Activated CD8-positive, alpha-beta memory T cell treated with anti-CD3 and anti-CD28 coated beads for 1 hour (primary cell): ENCODE measurements around the gene VGLL4.
A peak's percentile ranks its signal among the peaks of the same experiment; 100 is the strongest.
"Not testable (repeated sequence)": the region's sequence is repeated elsewhere in the genome, so short reads cannot be mapped to it uniquely, and the experiment has no call there.

Experiments used
- DNase-seq, 2 donors: peaks; one replicate each; pipeline ENCODE4 v3.0.0-alpha.2; 2020; ENCODE audit warnings: low read depth in 1 of 2; ENCODE audit errors: extremely low read depth in 1 of 2

Gene VGLL4, protein sequence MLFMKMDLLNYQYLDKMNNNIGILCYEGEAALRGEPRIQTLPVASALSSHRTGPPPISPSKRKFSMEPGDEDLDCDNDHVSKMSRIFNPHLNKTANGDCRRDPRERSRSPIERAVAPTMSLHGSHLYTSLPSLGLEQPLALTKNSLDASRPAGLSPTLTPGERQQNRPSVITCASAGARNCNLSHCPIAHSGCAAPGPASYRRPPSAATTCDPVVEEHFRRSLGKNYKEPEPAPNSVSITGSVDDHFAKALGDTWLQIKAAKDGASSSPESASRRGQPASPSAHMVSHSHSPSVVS

DNA sequence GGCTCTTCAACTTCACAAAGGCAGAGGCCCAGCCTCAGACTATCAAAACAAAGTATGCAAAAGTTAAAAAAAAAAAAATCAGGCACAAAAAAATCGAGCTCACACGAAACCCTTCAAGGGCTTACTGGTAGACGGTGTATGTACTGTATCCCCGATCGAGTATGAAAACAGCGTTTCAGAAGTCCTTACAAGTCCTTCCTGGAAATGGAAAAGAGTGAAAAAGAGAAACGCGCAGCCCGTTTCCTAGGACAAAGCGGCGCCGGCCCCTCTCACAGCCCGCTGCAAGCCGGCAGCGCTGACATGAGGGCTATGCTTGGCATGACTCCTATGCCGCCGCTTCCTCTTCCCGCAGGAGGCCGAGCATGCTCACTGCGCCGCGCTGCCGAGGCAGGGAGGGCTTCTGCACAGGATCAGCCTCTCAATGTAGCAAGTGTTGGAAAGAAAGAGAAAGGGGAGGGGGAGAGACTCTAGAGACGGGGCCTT, at the start of gene VGLL4:
VGLL4 (minus strand) TSS at position 311 of the 483 bp plus-strand sequence. CDS start 397 bp downstream, outside the sequence.
- DNase-seq, result peak in 1 of 2 donors; percentile 49

DNA sequence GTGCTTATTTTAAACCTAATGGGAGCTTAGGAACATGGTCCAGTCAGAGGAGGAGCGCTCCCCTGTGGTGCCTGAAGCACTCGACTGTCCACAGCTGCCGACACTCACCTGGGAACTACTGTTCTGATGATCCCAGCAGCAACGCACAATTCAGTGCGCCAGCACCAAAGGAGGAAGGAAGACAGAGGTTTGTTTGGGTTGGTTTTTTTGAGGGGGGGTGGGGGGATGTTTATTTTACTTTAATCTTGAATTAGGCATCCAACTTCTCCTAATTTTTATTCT, 48.8 kb upstream of the VGLL4 start:
- no peak for DNase-seq

DNA sequence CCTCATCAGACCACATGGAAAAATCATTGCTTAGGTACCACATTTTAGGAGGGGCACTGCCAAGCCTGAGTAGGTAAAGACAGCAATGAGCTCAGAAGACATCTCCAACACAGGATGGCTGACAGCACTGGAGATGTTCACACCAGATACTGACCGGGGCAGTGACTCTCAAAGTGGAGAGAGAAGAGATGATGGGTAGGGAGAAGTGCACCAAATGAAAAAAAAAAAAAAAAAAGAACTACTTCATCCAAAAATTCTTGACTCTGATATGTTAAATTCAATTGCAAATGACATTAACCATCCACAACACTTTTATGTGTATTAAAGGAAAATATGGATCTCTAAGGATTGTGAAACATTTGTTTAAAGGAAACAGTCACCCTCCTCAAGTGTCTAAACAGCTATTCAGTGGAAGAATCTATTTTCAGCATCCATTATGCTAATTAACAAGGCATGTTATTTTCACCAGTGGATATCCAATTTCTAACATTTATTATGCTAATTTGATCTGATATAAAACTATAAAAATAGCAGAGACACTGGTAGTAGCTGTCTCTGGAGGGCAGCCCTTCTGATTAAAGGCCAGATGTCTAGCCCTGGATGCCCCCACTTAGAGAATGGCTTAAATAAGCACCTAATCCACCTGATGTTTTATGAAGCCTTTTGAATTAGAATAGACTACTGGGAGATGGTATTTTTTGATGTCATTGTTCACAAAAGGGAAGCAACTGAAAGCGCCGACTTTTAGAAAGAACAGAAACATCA, 48.2 kb upstream of the VGLL4 start:
- DNase-seq, result no peak

DNA sequence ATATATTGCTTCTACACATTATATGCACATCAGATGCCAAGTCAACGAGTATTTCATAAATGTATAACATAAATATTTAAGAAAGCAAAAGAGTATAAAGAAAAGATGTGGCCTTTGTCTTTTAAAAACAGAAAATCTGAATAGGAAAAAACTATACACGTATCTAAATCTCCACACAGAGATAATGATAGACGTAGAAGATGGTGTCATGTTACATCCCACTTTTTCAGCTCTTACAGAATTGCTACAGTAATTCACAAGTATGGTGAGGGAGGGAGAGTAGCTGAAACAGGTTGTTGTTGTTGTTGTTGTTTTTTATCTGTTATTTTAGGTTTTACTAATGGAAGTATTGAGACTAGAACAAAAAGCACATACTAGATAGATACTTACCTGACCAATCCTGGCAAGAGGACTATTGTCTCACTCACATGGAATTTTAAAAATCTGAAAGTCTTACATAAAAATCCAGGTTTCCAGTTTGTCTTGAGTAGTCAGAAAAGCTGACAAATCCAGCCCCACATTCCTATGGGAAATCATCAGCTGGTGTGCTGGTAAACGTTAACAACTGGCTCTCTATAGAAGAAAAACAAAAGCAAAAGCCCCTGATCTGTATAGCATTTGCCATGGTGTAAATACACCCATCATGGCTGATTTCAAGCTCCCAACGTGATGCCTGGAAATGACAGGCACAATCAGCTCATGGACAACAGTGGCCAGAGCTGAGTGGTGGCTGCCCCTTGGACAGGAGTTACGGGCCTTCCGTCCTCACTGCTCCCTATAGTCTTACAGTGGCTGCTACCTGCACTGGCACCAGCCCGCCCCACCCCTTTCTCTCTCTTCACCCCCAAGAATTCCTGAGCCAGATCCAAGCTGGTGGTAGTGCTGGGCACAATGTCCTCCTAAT, 47.4 kb upstream of the VGLL4 start:
- no peak for DNase-seq

DNA sequence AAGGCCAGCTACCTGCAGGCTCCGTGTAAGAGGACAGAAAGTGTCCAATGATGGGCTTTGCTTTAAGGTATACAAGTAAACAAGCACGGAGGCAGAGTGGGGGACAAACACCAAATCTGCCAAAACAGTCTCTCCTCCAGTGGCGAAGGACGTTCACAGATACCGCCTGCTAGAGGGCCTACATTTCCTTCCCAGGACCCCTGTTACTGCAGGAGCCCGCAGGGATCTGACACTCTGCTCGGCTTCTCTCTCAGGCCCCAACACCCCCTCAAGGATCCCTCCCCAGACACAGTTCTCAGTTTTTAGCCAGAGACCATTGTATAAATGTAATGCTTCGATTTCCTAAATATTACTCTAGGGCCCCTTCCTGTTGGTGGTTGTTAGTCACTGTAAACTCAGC, 46.0 kb upstream of the VGLL4 start:
- DNase-seq, result no peak

DNA sequence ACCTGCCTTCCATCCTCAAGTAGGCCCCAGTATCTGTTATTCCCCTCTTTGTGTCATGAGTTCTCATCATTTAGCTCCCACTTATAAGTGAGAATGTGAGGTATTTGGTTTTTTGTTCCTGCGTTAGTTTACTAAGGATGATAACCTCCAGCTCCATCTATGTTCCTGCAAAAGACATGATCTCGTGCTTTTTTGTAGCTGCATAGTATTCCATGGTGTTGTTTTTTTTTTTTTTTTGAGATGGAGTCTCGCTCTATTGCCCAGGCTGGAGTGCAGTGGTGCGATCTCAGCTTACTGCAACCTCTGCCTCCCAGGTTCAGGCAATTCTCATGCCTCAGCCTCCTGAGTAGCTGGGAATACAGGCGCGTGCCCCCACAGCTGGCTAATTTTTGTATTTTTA, 41.3 kb upstream of the VGLL4 start:
- not testable (repeated sequence) for DNase-seq

DNA sequence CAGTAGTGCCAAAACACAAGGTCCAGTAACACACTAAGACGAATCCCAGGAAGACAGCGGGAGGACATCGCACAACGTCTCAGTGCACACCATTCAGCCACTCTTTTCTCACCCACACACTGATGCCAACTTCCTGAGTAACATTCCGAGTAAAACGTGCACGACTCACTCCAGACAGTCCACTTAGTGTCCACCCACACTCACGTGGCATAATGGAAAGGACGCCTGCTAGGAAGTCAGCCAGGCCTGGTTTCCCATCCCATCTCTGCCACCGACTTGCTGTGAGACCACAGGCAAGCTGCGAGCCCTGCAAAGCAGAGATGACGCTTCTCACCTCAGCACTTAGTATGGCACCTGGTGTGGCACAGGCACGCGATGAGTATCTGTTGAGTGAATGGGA, 36.8 kb upstream of the VGLL4 start:
- DNase-seq, result no peak

DNA sequence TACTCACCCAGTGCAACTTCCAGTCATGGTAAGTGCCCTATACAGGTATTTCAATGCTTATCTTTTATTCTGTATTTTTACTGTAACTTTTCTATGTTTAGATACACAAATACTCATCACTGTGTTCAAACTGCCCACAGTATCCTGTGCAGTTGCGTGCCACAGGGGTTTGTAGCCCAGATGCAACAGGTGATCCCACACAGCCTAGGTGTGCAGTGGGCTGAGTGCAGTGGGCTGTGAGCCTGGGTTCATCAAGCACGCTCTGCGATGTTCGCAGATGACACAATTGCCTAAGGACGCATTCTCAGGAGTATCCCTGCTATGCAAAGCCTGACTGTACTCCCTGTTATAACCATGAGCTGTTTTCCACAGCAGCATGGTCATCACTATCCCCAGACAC, 36.2 kb upstream of the VGLL4 start:
- DNase-seq, result no peak

DNA sequence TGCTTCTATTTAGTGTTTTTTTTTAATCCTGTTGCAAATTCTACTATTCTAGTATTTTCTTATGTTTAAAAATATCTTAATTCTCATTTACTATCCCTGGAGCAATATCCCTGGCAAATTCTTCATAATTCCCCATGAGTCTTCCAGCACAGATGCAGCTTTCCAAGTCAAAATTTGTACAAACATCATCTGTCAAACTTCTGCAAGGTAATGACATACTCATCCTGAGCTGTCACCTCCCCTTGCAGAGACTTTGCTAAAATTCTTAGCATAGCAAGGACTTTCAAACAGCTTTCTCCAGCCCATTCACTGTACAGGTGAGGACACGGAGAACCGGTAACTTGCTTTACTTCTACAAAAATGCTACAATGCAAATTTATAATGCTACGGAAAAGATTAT, 28.6 kb upstream of the VGLL4 start:
- no peak for DNase-seq

DNA sequence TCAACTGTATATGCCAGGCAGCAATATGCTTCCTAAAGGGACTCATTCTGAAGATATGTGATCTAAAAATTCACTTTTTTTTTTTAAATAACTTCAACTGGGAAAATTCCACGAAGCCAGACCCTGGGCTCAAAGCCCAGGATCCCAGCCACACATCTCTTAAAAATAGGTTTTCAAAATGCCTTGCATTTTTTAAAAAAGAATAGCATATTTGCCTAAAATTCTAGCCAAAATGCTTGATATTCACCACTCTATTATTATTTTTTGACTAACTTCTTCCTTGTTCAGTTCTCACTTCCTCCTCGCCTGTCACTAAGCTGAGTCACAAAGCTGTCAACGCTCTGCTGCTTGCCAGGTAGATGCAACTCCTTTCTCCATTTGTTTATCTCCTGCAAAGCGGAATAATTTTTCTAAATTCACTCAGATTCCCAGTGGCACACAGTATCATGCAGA, 28.0 kb upstream of the VGLL4 start:
- DNase-seq, result no peak

DNA sequence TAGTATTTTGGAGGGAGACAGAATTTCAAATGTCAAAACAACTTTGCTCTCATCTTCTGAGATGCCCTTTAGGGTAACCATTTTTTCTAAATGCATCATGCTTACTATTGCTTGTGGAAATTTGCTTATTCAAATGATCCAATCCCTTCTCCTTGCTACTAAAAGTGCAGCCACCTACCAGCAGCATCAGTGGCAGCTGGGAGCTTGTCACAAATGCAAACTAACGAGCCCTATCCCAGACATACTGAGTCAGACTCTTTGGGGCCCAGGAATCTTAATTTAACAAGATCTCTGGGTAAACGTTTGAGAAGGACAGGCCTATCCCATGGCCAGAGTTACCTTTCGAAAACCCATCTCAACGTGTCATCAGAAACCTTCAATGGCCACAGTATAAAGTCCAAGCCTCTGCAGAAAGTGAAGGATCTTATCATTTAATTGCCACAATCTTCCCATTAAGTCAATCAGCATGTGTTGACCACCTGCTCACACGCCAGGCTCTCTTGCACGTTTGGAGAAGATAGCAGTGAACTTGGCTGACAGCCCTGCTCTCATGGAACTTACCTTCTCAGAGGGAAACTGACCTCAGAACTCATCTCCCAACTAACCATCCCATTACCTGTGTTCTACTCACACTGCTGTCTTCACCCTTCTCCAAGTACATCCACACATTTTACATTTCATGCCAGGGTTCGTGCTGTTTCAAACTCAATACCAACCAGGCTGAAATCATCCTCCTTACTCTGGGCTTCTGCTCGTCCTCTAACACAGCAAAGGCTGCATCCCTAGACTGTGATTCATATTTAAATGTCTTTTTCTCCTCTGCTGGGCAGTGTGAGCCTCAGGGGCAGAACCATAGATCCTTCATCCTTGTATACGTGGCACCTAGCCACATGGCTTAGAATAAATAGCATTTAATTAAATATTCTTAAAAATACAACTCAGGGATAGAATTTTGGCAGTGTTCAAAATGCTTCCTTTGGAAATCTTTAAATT, 24.8 kb upstream of the VGLL4 start:
- DNase-seq, result no peak

DNA sequence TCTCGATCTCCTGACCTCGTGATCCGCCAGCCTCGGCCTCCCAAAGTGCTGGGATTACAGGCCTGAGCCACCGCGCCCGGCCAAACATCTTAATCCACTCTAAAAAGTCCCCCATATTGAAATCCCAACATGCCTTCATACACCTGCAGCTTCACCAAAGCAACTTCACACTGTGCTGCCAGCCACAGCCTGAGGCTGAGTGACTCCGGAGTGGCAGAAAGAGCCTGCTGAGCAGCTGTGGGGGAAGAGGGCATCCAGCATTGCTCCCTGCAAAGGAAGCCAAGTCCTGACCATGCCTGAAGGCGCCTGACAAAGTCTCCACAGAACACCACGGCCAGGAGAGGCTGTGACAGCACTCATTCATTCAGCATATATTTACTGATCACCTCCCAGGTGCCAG, 21.6 kb upstream of the VGLL4 start:
- DNase-seq, result no peak

DNA sequence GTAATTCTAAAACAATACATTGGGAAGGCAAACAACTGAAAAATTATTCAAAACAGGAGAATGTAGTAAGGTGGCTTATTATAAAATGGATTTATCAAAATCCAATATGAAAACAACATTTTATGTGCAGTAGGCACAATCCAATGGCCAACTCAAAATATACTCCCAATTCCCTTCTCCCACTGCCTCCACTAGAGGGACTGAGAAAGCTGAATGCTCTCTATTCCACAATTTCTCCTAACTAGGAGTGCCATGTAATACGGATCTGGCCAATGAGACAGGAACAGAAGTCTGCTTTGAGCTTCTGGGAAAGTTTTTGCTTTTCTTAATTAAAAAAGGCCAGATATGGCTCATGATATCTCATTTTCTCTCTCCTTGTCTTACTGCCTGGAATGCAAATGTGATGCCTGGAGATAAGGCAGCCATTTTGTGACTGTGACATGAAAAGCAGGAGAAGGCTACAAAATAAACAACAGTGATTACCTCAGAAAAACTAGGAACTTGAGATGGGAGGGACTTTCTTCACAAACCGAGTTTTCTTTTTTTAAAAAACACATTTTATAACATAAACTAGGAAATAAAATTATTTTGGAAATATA, 18.8 kb upstream of the VGLL4 start:
- no peak for DNase-seq

DNA sequence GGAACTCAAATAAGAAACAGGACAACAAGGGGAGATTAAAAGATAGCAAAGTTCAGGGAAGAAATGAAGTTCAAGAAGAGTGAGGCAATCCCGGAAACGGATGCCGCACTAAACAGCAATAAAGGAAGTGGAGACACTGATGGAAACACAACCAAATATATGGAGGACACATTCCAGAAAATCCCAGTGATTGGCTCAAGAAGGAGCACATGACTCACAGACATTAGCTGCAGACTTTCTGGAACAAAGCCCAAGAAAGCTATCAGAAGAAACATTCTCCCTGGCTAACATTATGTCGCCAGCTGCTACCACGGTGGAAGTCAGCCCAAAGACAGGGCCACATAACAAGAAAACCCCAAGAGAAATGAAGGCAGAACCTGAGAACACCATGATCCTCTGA, 18.1 kb upstream of the VGLL4 start:
- no peak for DNase-seq

DNA sequence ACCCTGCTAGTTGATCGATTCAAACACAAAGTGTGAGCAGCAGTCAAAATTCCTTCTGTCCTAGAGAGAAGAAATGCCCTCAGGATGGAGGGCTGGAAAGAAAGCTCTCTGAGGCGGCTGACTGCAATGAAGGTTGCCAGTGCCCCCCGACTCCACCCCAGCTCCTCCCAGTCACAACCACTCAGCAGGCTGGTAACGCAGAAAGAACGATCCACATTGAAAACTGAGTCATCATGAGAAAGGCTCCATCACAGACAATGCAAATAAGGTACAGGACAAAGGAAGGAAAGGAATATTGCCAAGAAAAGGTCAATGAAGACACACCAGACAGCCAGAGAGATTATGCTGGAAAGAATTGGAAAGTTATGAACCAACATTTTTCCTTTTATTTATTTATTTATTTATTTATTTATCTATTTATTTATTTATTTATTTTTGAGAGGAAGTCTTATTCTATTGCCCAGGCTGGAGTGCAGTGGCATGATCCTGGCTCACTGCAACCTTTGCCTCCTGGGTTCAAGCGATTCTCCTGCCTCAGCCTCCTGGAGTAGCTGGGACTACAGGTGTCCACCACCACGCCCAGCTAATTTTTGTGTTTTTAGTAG, 17.4 kb upstream of the VGLL4 start:
- no peak for DNase-seq

DNA sequence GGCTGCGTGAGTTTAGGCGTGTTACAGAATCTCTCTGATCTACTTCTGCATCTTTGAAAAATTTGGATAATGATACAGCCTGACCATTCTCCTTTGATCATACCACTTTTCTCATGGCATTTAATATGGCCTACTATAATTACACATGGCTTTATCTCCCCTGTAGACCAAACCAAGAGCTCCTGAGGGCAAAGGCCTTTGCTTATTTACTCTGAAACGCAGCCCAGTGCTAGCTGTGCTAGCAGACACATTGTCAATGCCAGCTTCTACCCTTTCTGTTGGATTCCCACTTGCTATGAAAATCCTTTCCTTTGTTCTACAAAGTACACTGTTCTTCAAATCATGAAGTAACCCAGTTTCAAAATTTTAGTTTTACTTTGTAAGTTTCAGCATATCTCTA, 16.5 kb upstream of the VGLL4 start:
- DNase-seq, result no peak

DNA sequence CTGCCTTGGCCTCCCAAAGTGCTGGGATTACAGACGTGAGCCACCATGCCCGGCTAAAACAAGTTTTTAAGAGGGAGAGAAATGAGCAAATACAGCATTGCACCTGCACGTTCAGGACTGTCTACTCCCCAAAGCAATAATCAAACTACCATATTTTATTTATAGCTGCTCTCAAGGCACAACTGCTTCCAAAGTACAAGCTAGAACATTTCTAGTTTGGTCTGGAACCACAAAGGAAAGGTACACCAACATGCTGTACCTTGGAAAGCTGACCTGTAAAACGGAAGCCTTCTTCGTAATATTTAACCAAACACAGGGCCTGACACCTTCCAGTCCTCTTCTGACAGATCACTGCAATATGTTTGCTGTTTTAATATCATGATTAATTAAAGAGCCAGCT, 14.5 kb upstream of the VGLL4 start:
- DNase-seq, result no peak

DNA sequence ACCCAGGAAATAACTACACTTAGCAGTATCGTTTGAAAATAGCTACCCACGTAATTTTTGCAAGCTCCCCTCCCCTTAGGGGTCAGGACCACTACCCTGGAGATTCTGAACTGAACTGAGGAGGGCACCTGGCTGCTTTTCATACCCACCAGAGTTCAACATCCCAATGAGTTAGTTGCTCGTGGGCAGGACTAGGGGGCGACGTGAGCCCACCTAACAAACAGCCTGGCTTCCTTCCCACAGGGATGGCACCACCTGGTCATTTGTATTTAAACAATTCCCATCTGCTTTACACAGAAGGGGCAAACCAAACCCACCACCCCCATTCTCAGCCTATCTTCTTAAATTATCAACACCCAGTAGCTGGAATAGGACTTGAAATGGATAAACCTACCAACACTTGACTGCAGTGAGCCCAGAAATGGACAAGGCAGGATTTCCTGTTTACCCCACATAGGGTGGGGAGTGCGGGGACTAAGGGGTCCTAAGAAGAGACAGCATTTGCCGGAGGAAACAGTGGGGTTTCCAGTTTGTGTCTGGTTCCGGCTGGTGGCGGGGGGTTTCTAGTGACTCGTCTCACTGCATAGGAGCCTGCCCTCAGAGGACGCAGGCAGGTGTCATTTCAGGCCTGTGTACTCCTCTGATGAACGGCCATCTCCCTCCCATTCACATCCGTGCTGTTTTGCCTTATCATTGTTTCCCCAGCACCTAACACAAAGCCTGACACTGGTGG, 11.6 kb upstream of the VGLL4 start:
- DNase-seq, result no peak

DNA sequence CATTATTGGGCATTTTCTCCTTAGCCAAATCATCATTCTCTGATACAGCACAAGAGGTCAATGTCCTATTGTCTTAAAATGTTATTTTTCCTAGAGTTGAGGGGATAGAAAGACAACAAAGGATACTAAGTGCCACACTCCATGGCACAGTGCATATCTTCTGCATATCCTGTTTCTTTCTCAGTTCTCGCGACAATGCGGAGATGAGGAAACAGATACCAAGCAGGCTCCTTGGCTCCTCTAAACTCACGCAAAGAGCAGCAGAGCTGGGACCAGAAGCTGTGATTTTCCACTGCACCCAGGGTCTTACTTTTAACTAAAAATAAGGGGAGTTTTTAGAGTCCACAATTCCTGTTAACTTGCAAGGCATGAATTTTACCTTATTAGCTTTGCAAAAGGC, 10.5 kb upstream of the VGLL4 start:
- no peak for DNase-seq
